ENCODE measurements around the gene STT3B.
A peak's percentile ranks its signal among the peaks of the same experiment; 100 is the strongest.

Gene STT3B

GRCh38 chr3:31621314-31621713 lies 88.6 kb downstream of the STT3B start:
- Mint-ChIP-seq H3K27ac (no peak overlapping the region), H3K4me1 (peaks cover 35% of the 10 kb centered on the region), H3K36me3 (peaks cover 50% of the 10 kb centered on the region), H3K4me3 (no peak overlapping the region), H3K27me3 (no peaks in the 10 kb centered on the region), H3K9me3 (no peaks in the 10 kb centered on the region)
- no peak for ATAC-seq

GRCh38 chr3:31622636-31623288 lies 90.0 kb downstream of the STT3B start:
- Mint-ChIP-seq H3K27ac (no peak overlapping the region), H3K36me3 (peaks cover 55% of the 10 kb centered on the region)
- ATAC-seq: no peak

GRCh38 chr3:31624083-31624709 lies 91.5 kb downstream of the STT3B start:
- H3K9me3 Mint-ChIP-seq: no peaks in the 10 kb centered on the region
- H3K36me3 Mint-ChIP-seq: peaks cover 53% of the 10 kb centered on the region
- no peak for ATAC-seq
- H3K27ac Mint-ChIP-seq: peak overlapping the region; percentile 25
- H3K27me3 Mint-ChIP-seq: no peaks in the 10 kb centered on the region
- peaks cover 45% of the 10 kb centered on the region for H3K4me1 Mint-ChIP-seq
- no peak overlapping the region for H3K4me3 Mint-ChIP-seq

More at GRCh38 chr3:31622636-31623288, 90.0 kb downstream of the STT3B start:
- H3K9me3 Mint-ChIP-seq: no peaks in the 10 kb centered on the region
- H3K4me1 Mint-ChIP-seq: peaks cover 35% of the 10 kb centered on the region
- no peaks in the 10 kb centered on the region for H3K27me3 Mint-ChIP-seq
- H3K4me3 Mint-ChIP-seq: no peak overlapping the region

- Mint-ChIP-seq H3K27ac (no peak overlapping the region), H3K9me3 (no peaks in the 10 kb centered on the region), H3K27me3 (no peaks in the 10 kb centered on the region), H3K4me1 (peaks cover 45% of the 10 kb centered on the region), H3K4me3 (no peak overlapping the region), H3K36me3 (peaks cover 52% of the 10 kb centered on the region)
- no peak for ATAC-seq
Observed at GRCh38 chr3:31625358-31625757, 92.6 kb downstream of the STT3B start.

- peak overlapping the region; percentile 61 for H3K27ac Mint-ChIP-seq
- H3K36me3 Mint-ChIP-seq: peaks cover 47% of the 10 kb centered on the region
Observed at GRCh38 chr3:31629054-31629453, 96.3 kb downstream of the STT3B start.

GRCh38 chr3:31634476-31634875 lies 101.8 kb downstream of the STT3B start:
- no peak overlapping the region for H3K27ac Mint-ChIP-seq
- H3K36me3 Mint-ChIP-seq: peaks cover 36% of the 10 kb centered on the region
- no peak overlapping the region for H3K4me3 Mint-ChIP-seq

More at GRCh38 chr3:31629054-31629453, 96.3 kb downstream of the STT3B start:
- H3K9me3 Mint-ChIP-seq: no peaks in the 10 kb centered on the region
- no peak overlapping the region for H3K4me3 Mint-ChIP-seq
- no peaks in the 10 kb centered on the region for H3K27me3 Mint-ChIP-seq
- H3K4me1 Mint-ChIP-seq: peaks cover 17% of the 10 kb centered on the region
- ATAC-seq: peak; percentile 64

GRCh38 chr3:31635545-31635944 lies 102.8 kb downstream of the STT3B start:
- no peak for ATAC-seq
- peak overlapping the region; percentile 48 for H3K27ac Mint-ChIP-seq
- no peaks in the 10 kb centered on the region for H3K9me3 Mint-ChIP-seq
- peaks cover 29% of the 10 kb centered on the region for H3K36me3 Mint-ChIP-seq
- H3K27me3 Mint-ChIP-seq: no peaks in the 10 kb centered on the region
- H3K4me1 Mint-ChIP-seq: peaks cover 12% of the 10 kb centered on the region
- H3K4me3 Mint-ChIP-seq: no peak overlapping the region

More at GRCh38 chr3:31634476-31634875, 101.8 kb downstream of the STT3B start:
- Mint-ChIP-seq H3K9me3 (no peaks in the 10 kb centered on the region), H3K27me3 (no peaks in the 10 kb centered on the region), H3K4me1 (peaks cover 12% of the 10 kb centered on the region)
- no peak for ATAC-seq

- Mint-ChIP-seq H3K9me3 (no peaks in the 10 kb centered on the region), H3K4me3 (no peak overlapping the region), H3K27ac (peak overlapping the region; percentile 48), H3K27me3 (no peaks in the 10 kb centered on the region), H3K36me3 (peaks cover 26% of the 10 kb centered on the region), H3K4me1 (peaks cover 12% of the 10 kb centered on the region)
- no peak for ATAC-seq
Observed at GRCh38 chr3:31636049-31636448, 103.3 kb downstream of the STT3B start.

GRCh38 chr3:31636694-31637442 lies 104.1 kb downstream of the STT3B start:
- Mint-ChIP-seq H3K27me3 (no peaks in the 10 kb centered on the region), H3K4me3 (no peak overlapping the region), H3K4me1 (peaks cover 13% of the 10 kb centered on the region), H3K36me3 (peaks cover 24% of the 10 kb centered on the region), H3K27ac (peak overlapping the region; percentile 19), H3K9me3 (no peaks in the 10 kb centered on the region)
- no peak for ATAC-seq

GRCh38 chr3:31639828-31640227 lies 107.1 kb downstream of the STT3B start:
- Mint-ChIP-seq H3K4me3 (no peak overlapping the region), H3K4me1 (peaks cover 18% of the 10 kb centered on the region), H3K27ac (no peak overlapping the region), H3K27me3 (no peaks in the 10 kb centered on the region), H3K36me3 (peaks cover 7% of the 10 kb centered on the region), H3K9me3 (no peaks in the 10 kb centered on the region)
- ATAC-seq: no peak

- Mint-ChIP-seq H3K4me3 (no peak overlapping the region), H3K36me3 (peaks cover 43% of the 10 kb centered on the region), H3K9me3 (peaks cover 15% of the 10 kb centered on the region), H3K27me3 (no peaks in the 10 kb centered on the region), H3K27ac (no peak overlapping the region), H3K4me1 (peaks cover 11% of the 10 kb centered on the region)
- no peak for ATAC-seq
Observed at GRCh38 chr3:31645256-31645655, 112.5 kb downstream of the STT3B start.

GRCh38 chr3:31648286-31648968 lies 115.7 kb downstream of the STT3B start:
- ATAC-seq: no peak
- Mint-ChIP-seq H3K4me3 (no peak overlapping the region), H3K9me3 (peaks cover 37% of the 10 kb centered on the region), H3K4me1 (peaks cover 8% of the 10 kb centered on the region), H3K27ac (no peak overlapping the region), H3K36me3 (peaks cover 75% of the 10 kb centered on the region), H3K27me3 (no peaks in the 10 kb centered on the region)

GRCh38 chr3:31652296-31652695 lies 119.6 kb downstream of the STT3B start:
- Mint-ChIP-seq H3K36me3 (peaks cover 100% of the 10 kb centered on the region), H3K4me1 (peaks cover 4% of the 10 kb centered on the region), H3K9me3 (peaks cover 56% of the 10 kb centered on the region), H3K27ac (no peak overlapping the region), H3K27me3 (no peaks in the 10 kb centered on the region), H3K4me3 (no peak overlapping the region)
- ATAC-seq: no peak

GRCh38 chr3:31653464-31653863 lies 120.7 kb downstream of the STT3B start:
- Mint-ChIP-seq H3K36me3 (peaks cover 100% of the 10 kb centered on the region), H3K27ac (no peak overlapping the region), H3K4me1 (peaks cover 4% of the 10 kb centered on the region), H3K27me3 (no peaks in the 10 kb centered on the region), H3K4me3 (no peak overlapping the region), H3K9me3 (peaks cover 57% of the 10 kb centered on the region)
- ATAC-seq: no peak

- Mint-ChIP-seq H3K4me3 (no peak overlapping the region), H3K4me1 (peaks cover 4% of the 10 kb centered on the region), H3K27ac (no peak overlapping the region), H3K9me3 (peaks cover 46% of the 10 kb centered on the region), H3K27me3 (no peaks in the 10 kb centered on the region), H3K36me3 (peaks cover 100% of the 10 kb centered on the region)
- ATAC-seq: no peak
Observed at GRCh38 chr3:31654998-31655397, 122.3 kb downstream of the STT3B start.

All from stimulated activated memory B cell treated with anti-CD40 and anti-IgM and Interleukin-4, amounts not matched to agents 10 μg/mL and 1 μg/mL and 100 μg/mL, for 72 hours (primary cell).